Fibroblast of lung (primary cell): Measurements from ENCODE around the gene OVCA2. TPM values are rescaled to one million over a fixed set of nuclear protein-coding genes. Genes with fewer than 3 reads are reported as not detected.

ENCODE experiments used
- DNase-seq, 2 donors: peaks; one replicate each; pipeline versions ENCODE4 v3.0.0 to v3.0.0-alpha.2; 2010; ENCODE audit warnings: low read depth in 2 of 2
- H2AFZ ChIP-seq: 2 replicates; pipeline ENCODE4 v1.5.1; 2012; ENCODE audit warnings: low read length, control low read depth, inconsistent platforms
- H3K27ac ChIP-seq: 2 replicates; pipeline ENCODE4 v1.5.1; 2011; ENCODE audit warnings: low read length, control low read depth; ENCODE audit not compliant: insufficient read depth
- H3K27me3 ChIP-seq: 2 replicates; pipeline ENCODE4 v1.5.1; 2011; ENCODE audit warnings: mild to moderate bottlenecking, low read length; ENCODE audit not compliant: control insufficient read depth, insufficient read depth
- H3K36me3 ChIP-seq: 2 replicates; pipeline ENCODE4 v1.5.1; 2011; ENCODE audit warnings: low read length; ENCODE audit not compliant: control insufficient read depth, insufficient read depth
- H3K4me1 ChIP-seq: 2 replicates; pipeline ENCODE4 v1.5.1; 2011; ENCODE audit warnings: low read length; ENCODE audit not compliant: control insufficient read depth, insufficient read depth; ENCODE audit errors: extremely low read depth
- H3K4me2 ChIP-seq: 2 replicates; pipeline ENCODE4 v1.5.1; 2011; ENCODE audit warnings: low read length, control low read depth; ENCODE audit not compliant: insufficient read depth; ENCODE audit errors: extremely low read depth
- H3K4me3 ChIP-seq, 4 experiments: fragments of 200-600 bp in 1 of 4; sonication (generic) in 1 of 4; replicated peaks in 1 of 4; 2 replicates each; pipeline ENCODE4 v1.5.1; 2011 to 2016; ENCODE audit warnings: low read length in 4 of 4, low read depth in 3 of 4, mild to moderate bottlenecking in 3 of 4, control low read depth in 2 of 4, inconsistent platforms in 1 of 4, mixed read lengths in 1 of 4; ENCODE audit not compliant: insufficient read depth in 1 of 4; ENCODE audit errors: control extremely low read depth in 1 of 4
- H3K79me2 ChIP-seq: 2 replicates; pipeline ENCODE4 v1.5.1; 2012; ENCODE audit warnings: mild to moderate bottlenecking, low read length, inconsistent platforms; ENCODE audit not compliant: control insufficient read depth, insufficient read depth
- H3K9ac ChIP-seq: 2 replicates; pipeline ENCODE4 v1.5.1; 2011; ENCODE audit warnings: mild to moderate bottlenecking, low read length, control low read depth; ENCODE audit not compliant: insufficient read depth
- H3K9me3 ChIP-seq: 2 replicates; pipeline ENCODE4 v1.5.1; 2012; ENCODE audit warnings: low read depth, low read length; ENCODE audit not compliant: control insufficient read depth, insufficient read depth
- H4K20me1 ChIP-seq: 2 replicates; pipeline ENCODE4 v1.5.1; 2011; ENCODE audit warnings: low read length; ENCODE audit not compliant: control insufficient read depth, insufficient read depth; ENCODE audit errors: extremely low read depth
- CTCF ChIP-seq, 2 donors: IDR thresholded peaks in 1 of 2; conservative IDR thresholded peaks in 1 of 2; 1 replicate in 1 of 2; 2 replicates in 1 of 2; pipeline ENCODE4 v1.5.1; 2011 to 2012; ENCODE audit warnings: low read length in 2 of 2, control low read depth in 1 of 2, inconsistent platforms in 1 of 2, low read depth in 1 of 2, mild to moderate bottlenecking in 1 of 2
- EZH2 ChIP-seq: IDR thresholded peaks from 2 replicates; pipeline ENCODE4 v1.5.1; 2012; ENCODE audit warnings: low read length, control low read depth, mild to moderate bottlenecking; ENCODE audit errors: missing control alignments
- polyA plus RNA-seq, 2 donors: library from polyadenylated mRNA; depleted of rRNA in 1 of 2; stranded (reverse) in 1 of 2; unstranded in 1 of 2; fragments of >200 nt; gene quantifications; 2 replicates each; pipeline ENCODE4 v1.2.1, GENCODE V29; 2011 to 2012; ENCODE audit warnings: missing spikeins in 1 of 2
- total RNA-seq: library from RNA; depleted of rRNA; stranded (reverse); fragments of >200 nt; gene quantifications from 2 replicates; pipeline ENCODE4 v1.2.1, GENCODE V29; 2014

The OVCA2 gene
- total and polyA plus RNA-seq, 2 donors (not counting 1 experiment from before 2014, with no cell fraction given): 27.9 to 40.6 TPM

GRCh38 chr17:2040942-2041560 is 771 bp upstream of the OVCA2 start:
- Histone ChIP-seq H3K4me1 (peaks cover 16% of the 10 kb centered on the region), H4K20me1 (no peaks in the 10 kb centered on the region), H3K79me2 (peaks cover 15% of the 10 kb centered on the region), H3K4me3 (peak overlapping the region in 3 of 4 experiments; percentile 23 to 83 (median 77)), H3K27ac (peak overlapping the region; percentile 92), H3K9me3 (no peaks in the 10 kb centered on the region), H3K36me3 (peaks cover 15% of the 10 kb centered on the region), H3K9ac (no peak overlapping the region), H2AFZ (no peak overlapping the region), H3K4me2 (peak overlapping the region; percentile 97), H3K27me3 (no peaks in the 10 kb centered on the region)
- TF ChIP-seq EZH2: no peak
- no peak for TF ChIP-seq CTCF (conservative IDR thresholded peaks at IDR 0.05 in 1 of 2, IDR thresholded peaks at IDR 0.05 in 1 of 2; ENCODE audit: low read depth in 1 of 2, low read length in 2 of 2)
- DNase-seq: no peak

- Histone ChIP-seq H4K20me1 (no peaks in the 10 kb centered on the region), H2AFZ (peak overlapping the region; percentile 41), H3K79me2 (peaks cover 15% of the 10 kb centered on the region), H3K36me3 (peaks cover 9% of the 10 kb centered on the region), H3K4me2 (peak overlapping the region; percentile 97), H3K9ac (peak overlapping the region; percentile 88), H3K9me3 (no peaks in the 10 kb centered on the region), H3K4me1 (peaks cover 16% of the 10 kb centered on the region), H3K4me3 (peak overlapping the region; percentile 77 to 89 (median 80)), H3K27ac (peak overlapping the region; percentile 92), H3K27me3 (no peaks in the 10 kb centered on the region)
- TF ChIP-seq CTCF (conservative IDR thresholded peaks at IDR 0.05 in 1 of 2, IDR thresholded peaks at IDR 0.05 in 1 of 2; ENCODE audit: low read depth in 1 of 2, low read length in 2 of 2) (peak in 1 of 2 donors; percentile 46), EZH2 (no peak)
- peak in 1 of 2 donors; percentile 47 for DNase-seq
These were observed 597 bp downstream of the OVCA2 start for GRCh38 chr17:2042390-2042847.

GRCh38 chr17:2042933-2043332 is 1.1 kb downstream of the OVCA2 start:
- peak overlapping the region; percentile 77 to 89 (median 80) for H3K4me3 ChIP-seq
- peak overlapping the region; percentile 92 for H3K27ac ChIP-seq
- no peak overlapping the region for H2AFZ ChIP-seq
- H3K4me1 ChIP-seq: peaks cover 16% of the 10 kb centered on the region
- peak overlapping the region; percentile 97 for H3K4me2 ChIP-seq
- H3K9me3 ChIP-seq: no peaks in the 10 kb centered on the region
- TF ChIP-seq EZH2 (no peak), CTCF (conservative IDR thresholded peaks at IDR 0.05 in 1 of 2, IDR thresholded peaks at IDR 0.05 in 1 of 2; ENCODE audit: low read depth in 1 of 2, low read length in 2 of 2) (no peak)
- H3K27me3 ChIP-seq: no peaks in the 10 kb centered on the region
- H3K79me2 ChIP-seq: peaks cover 15% of the 10 kb centered on the region
- H4K20me1 ChIP-seq: no peaks in the 10 kb centered on the region
- H3K36me3 ChIP-seq: peaks cover 9% of the 10 kb centered on the region
- no peak for DNase-seq
- no peak overlapping the region for H3K9ac ChIP-seq
